Measurements from ENCODE around the gene NIPAL3.
"Not testable (repeated sequence)": the region's sequence is repeated elsewhere in the genome, so short reads cannot be mapped to it uniquely, and the experiment has no call there.

Gene NIPAL3

DNA sequence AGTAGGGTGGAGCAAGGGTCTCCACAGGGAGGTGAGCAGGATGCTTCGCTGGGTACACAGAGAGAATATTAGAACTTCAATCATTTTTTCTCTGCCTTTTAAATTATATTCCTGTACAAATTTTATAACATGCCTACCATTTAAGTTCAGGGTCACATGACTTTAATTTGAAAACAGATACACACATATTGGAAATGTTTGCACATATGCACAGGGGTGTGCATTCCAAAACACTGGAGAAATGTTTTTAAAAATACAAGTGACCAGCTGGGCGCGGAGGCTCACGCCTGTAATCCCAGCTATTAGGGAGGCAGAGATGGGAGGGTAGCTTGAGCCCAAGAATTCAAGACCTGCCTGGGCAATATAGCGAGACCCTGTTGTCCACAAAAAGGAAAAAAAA lies 39.7 kb downstream of the NIPAL3 start:
- no peak for DNase-seq (ENCODE audit: low read depth in 2 of 2, low spot score in 1 of 2)

DNA sequence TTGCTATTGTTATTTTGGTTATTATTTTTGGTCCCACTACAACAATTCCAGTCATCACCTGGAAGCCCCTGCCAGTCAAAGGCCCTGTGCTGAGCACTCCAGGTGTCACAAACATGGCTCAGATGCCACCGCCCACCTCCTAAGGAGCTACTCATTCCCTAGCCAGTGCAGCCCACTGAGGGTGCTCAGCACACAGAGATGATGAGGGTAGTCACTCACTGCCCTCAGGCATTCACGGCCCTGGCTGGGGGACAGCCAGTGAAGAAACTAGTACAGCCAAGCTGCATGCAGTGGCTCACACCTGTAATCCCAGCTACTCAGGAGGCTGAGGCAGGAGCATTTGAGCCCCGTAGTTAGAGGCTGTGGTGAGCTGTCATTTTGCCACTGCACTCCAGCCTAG lies 42.3 kb downstream of the NIPAL3 start:
- DNase-seq (ENCODE audit: low read depth in 2 of 2, low spot score in 1 of 2), result no peak

DNA sequence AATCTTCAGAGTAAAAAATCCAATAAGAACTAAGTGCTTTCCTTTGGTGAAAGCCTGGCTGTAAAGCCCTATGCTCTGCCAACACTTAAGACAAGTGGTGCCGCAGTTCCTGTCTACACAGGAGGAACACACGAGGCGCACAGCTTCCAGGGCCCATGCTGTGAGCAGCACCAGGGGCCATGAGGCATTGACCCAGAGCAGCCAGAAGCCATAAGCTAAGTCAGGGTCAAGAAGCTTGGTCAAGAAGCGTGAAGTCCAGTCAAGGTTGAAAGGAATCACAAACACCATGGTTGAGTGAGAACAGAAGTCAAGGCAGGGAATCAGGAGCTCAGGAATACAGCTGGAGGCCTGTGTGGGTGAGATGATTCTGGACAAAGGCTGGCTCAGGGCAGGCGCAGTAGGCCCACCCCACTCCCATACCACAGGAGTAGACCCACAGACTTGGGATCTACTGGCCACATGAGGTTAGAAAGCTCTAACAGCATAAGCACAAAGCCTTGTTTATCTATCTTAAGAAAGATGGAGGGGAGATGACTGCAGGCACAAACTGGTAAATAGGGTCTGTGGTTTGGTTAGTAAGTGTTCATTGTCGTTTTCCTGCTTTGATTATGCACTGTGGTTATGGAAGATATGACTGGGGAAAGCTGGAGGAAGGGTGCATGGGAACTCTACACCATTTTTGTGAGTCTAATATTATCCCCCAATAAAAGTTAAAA lies 44.1 kb downstream of the NIPAL3 start:
- DNase-seq (ENCODE audit: low read depth in 2 of 2, low spot score in 1 of 2), result no peak

DNA sequence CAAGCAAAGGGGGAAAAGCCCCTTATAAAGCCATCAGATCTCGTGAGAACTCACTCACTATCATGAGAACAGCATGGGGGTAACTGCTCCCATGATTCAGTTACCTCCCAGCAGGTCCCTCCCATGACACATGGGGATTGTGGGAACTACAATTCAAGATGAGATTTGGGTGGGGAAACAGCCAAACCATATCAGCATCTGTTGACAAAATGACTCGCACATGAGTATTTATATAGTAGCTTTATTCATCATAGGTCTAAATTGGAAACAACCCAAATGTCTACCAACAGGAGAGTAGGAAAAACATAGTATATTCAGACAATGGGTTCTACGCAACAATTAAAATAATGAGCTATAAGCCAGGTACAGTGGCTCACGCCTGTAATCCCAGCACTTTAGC lies 46.5 kb downstream of the NIPAL3 start:
- not testable (repeated sequence) for DNase-seq (ENCODE audit: low read depth in 2 of 2, low spot score in 1 of 2)

DNA sequence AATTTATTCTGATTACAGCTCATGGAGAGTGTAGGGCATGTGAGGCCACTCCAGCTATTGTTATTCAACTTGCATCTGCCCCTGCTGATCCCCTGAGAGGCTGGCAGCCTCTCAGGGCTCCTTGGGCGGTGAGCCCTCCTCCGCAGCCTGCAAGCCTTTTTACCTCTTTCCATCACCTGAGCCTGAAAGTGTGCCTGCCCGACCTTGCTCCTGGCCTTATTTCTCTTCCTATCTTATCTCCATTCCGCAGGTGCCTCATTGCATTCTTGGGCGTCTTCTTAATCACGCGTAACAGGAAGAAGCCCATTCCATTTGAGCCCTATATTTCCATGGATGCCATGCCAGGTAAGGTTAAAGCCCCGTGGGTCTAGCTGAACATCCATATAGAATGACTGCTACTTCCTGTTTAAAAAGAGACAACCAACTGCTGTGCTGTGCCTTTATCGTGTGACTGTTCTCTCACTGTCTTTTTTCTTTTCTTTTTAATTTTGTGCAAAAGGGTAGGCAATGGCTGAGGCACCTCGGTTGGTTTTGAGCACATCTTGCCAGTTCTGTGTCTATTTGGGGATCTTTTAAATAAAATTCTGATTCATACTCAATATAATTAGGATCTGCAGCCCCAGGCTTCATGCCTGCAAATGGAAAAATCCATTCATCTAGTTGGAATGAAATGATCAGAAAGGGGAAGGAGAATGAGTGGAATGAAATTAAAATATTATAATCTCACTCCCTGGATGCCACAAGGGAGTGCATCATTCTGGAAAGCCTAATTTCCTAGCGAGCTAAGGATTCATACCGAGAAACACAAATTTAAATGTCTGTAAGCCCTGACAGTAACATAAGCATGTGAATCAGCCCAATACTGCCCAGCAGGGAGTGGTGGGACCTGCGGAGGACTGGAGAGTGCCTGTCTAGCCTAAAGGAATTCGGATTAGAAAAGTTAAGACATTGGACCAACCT lies 48.5 kb downstream of the NIPAL3 start:
- DNase-seq (ENCODE audit: low read depth in 2 of 2, low spot score in 1 of 2), result no peak

DNA sequence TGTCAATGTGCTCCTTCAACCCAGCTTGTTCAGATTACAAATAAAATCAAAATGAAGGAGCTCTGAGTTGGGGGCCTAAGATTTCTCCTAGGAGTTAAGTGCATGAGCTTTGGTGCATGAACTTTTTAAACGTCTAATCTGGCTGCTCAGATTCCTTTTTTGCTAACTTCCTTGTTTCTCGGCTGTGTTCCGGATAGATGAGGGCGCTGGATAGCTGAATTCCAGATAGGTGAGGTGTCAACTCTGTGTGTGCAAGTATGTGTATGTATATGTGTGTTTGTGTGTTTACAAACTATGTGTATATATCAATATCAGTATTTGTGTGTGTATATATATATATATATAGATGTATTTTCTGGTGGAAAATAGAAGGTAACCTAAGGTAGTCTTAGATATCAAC lies 49.5 kb downstream of the NIPAL3 start:
- DNase-seq (ENCODE audit: low read depth in 2 of 2, low spot score in 1 of 2), result no peak

DNA sequence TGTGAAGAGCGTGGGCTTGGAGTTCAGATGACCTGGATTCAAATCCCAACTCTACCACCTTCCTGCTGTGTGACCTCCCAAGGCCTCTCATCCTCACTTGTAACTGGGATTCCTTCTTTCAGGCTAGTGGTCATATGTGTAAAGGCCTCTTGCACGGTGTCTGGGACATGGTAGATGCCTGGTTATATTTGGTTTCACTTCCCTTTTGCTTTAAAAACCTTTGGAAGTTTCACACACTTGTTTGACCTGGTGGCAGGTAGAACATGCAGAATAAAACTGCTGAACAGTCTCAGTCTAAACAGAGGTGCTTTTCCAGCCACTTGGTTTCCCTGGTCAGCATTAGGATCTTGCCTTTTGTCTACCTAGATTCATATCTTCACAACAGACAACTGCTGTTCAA lies 50.0 kb downstream of the NIPAL3 start:
- no peak for DNase-seq (ENCODE audit: low read depth in 2 of 2, low spot score in 1 of 2)

DNA sequence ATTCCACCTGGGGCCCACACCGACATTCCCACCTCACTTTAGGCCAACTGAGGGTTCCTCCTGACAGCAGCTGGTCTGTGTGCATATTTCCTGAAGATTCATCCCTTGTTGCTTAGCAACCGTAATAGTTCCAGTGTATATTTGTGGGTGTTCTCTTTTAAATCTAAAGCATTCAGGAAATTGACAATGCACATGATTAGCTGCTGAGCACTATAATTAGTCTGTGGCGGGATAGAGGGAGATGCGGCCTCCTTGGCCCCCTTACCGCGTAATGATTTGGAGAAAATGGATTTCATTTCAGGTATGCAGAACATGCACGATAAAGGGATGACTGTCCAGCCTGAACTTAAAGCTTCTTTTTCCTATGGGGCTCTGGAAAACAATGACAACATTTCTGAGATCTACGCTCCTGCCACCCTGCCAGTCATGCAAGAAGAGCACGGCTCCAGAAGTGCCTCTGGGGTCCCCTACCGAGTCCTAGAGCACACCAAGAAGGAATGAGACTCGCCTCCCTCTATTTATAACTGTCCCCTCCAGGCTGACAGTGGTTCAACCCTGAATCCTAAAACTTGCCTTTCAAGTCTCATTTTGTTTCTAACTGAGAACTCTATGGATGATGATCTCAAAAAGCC lies 53.2 kb downstream of the NIPAL3 start:
- no peak for DNase-seq (ENCODE audit: low read depth in 2 of 2, low spot score in 1 of 2)

DNA sequence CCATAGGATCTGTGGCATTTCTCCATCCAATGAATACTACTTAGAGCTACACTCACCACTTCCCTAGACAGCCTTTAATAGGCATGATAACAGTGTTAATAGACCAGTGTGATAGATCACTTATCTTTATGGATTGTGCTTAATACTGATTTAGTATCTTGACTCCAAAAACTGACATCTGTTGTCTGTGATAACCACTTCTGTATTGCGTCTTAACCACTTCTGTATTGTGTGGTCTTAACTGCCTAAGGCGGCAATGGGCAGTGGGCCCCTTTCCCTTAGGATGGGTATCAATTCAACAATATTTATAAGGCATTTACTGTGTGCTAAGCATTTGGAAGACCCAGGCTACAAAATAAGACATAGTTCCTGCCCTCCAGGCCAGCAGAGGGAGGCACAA lies 55.0 kb downstream of the NIPAL3 start:
- no peak for DNase-seq (ENCODE audit: low read depth in 2 of 2, low spot score in 1 of 2)

DNA sequence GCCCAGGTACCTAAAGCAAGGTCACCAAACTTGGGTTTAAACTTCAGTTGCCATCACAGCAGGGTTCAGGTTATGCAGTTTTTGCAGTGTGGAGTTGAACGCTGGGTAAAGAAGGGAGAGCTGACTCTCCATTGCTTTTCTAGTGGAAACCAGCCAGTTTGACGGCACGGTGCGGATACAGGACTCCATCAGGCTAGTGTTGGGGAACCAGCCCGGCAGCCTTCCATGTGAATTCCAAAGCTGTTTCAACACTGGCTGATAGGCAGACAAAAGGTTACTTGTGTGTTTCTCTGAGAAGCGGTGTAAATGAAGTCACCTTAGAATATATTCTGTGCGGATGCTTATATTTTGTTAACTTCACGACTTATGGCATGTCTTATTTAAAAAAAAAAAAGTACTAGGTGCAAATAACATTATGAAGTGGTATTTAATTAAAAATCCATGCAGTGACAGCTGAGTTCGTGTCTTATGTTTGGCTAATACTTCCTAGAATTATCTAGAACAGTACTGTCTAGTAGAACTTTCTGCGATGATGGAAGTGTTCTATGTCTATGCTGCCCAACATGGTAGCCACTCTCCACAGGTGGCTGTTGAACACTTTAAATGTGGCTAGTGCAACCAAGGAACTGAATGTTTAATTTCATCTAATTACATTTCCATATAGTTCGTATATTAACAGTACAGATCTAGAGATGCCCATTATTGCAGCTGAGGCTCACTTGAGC lies 57.1 kb downstream of the NIPAL3 start:
- no peak for DNase-seq (ENCODE audit: low read depth in 2 of 2, low spot score in 1 of 2)

DNA sequence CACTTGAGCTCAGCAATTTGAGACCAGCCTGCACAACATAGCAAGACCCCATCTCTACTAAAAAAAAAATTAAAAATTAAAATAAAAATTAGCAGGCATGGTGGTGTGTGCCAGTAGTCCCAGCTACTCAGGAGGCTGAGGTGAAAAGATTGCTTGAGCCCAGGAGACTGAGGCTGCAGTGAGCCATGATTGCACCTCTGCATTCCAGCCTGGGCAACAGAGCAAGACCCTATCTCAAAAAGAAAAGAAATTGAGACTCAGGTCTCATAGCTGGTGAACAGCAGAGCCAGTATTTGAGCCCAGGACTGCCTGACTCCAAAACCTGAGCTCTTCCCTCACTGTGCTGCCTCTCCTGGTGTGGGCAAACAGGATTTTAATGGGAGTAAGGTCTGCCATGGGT lies 58.6 kb downstream of the NIPAL3 start:
- no peak for DNase-seq (ENCODE audit: low read depth in 2 of 2, low spot score in 1 of 2)

DNA sequence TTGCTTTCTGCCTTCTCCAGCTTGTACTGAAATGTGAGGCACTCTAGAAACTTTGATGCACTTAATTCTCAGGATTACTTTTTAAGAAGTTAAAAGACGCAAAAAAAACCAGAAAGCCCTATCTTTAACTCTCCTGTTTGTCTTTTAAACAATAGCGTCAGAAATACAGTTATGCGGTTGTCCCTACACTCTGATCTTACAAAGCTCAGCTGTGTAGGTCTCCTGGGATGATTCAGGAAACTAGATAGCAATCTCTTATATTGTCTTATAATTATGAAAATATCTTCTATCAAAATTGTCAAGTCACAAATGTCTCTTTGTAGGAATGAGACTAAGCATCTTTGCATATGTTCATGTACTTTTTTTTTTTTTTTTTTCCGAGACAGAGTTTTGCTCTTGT lies 60.1 kb downstream of the NIPAL3 start:
- DNase-seq (ENCODE audit: low read depth in 2 of 2, low spot score in 1 of 2), result no peak

DNA sequence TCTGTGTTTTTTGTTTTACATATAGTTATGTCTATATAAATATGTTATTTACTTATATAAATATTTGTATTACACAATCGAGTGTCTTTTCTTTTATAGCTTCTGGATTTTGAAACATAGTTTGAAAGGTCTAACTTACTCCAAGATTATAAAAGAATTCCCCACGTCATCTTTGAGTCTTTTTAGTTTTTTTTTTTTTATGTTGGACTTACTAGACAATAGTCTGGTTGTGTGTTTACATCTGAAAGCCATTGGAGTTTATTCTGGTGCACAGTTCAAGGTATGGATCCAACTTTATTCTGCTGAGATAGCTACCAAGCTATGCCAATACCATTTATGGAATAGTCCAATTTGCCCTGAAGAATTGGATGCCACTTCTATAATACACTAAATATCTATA lies 61.0 kb downstream of the NIPAL3 start:
- no peak for DNase-seq (ENCODE audit: low read depth in 2 of 2, low spot score in 1 of 2)

DNA sequence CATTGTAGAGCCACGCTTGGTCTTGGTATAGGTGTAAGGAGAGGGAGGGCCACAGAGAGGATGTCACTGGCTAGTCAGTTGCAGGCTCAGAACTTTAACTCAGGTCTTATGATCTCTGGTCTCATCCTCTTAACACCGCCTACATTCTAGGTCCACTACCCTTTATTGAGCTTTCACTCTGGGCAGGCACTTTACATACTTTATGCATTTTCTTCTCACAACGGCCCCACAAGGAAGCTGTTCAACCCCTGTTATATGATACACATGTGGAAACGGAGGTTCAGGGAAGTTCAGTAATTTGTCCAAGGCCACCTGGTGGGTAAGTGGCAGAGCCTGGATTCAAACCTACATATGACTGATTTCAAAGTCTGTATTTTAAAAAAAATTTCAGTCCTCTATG lies 61.7 kb downstream of the NIPAL3 start:
- no peak for DNase-seq (ENCODE audit: low read depth in 2 of 2, low spot score in 1 of 2)

DNA sequence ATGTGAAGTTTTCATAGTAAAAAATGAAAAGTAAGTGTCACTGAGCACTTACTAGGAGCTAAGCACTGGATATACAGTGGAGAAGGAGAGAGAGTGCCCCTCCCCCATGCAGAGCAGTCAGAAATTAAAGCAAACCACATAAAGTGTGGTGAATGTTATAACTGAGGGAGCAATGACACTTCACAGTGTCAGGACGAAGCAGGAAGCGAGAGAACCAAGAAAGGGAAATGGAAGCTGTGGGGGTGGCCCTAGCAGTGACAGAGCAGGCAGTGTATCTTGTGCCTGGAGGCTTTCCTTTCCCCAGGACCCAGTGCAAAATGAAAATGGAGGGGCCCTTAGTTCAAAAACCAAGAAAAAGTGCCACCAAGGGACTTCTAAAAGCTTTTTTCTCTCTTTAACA lies 65.5 kb downstream of the NIPAL3 start:
- no peak for DNase-seq (ENCODE audit: low read depth in 2 of 2, low spot score in 1 of 2)

DNA sequence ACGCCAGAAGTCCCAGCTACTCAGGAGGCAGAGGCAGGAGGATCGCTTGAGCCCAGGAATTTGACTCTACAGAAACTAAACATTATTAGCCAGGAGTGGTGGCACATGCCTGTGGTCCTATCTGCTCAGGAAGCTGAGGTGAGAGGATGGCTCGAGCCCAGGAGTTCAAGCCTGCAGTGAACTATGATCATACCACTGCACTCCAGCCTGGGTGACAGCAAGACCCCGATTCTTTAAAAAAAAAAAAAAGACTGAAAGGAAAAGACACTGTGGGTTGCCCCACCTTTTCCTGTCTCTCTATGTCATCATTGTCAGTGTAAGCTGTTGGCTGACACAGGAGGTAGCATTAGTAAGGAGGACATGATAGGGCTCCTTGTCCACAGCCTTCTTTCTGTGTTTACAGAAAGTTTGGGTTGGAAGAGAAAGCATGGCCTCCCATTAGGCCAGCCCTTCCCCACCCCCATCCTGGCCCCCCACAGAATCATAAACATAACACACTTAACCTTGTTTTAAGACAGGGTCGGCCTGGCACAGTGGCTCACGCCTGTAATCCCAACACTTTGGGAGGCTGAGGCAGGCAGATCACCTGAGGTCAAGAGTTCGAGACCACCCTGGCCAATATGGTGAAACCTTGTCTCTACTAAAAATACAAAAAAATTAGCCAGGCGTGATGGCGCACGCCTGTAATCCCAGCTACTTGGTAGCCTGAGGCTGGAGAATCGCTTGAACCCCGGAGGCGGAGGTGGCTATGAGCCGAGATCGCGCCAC lies 66.4 kb downstream of the NIPAL3 start:
- DNase-seq (ENCODE audit: low read depth in 2 of 2, low spot score in 1 of 2), result no peak

DNA sequence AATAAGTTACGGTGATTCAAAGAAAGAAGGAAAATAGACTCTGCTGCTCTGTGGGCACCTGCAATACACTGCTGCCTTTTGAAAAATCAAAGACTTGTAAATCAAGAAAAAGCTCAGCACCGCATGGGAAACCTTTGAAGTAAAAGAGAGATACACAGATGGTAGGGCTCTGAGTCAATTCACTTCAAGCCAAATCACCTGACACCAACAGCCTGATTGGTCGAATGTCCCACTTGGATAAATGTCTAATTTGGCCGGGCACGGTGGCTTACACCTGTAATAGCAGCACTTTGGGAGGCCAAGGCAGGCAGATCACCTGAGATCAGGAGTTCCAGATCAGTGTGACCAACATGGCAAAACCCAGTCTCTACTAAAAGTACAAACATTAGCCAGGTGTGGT lies 67.8 kb downstream of the NIPAL3 start:
- DNase-seq (ENCODE audit: low read depth in 2 of 2, low spot score in 1 of 2), result no peak

DNA sequence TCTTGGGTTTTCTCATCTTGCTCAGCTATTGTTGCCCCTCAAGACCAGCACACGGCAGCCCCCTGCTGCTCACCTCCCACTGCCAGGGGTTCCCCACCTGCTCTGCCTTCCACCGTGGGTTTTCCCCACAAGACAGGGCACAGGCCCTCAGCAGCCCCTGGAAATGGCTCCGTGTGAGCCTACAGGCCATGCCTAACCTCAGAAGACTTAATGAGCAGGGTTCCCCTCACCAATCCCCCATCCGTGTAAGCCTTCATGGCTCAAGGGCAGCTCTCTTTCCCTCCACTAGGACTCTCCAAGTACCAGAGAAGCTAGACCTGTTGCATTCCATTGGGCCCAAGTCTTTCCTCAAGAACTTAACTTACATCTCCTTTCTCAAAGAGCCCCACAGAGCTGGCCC lies 68.6 kb downstream of the NIPAL3 start:
- DNase-seq (ENCODE audit: low read depth in 2 of 2, low spot score in 1 of 2), result no peak

DNA sequence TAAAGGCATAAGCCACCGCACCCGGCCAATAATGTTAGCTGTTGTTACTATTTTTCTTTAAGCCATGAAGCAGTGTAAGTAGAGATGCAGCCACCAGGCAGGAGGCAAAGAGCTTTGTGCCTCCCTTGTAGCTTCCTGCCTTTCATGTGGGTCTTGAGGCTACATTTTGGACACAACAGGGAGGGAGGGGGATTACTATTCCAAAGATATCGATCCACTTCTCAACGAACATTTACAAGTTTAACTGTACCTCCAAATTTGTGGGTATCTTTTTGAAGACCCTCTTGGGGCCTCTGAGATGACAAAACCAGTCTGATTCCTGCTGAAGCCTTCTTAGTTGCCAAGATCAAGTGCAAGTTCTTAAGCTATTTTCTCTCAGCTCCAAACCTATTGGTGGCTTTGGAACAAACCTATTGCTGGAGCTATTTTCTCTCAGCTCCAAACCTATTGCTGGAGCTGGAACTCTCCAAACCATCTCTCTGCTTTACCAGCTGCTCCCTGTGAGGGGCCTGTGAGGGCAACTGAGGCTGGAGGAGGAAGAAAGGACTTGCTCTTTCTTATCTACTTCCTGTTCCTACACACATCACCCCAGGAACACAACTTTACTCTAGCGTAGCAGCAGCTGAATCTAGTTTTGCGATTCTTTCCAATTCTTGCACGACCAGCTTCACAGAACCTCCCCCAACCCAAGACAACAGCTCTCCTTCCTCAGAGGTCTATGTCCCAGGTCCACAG lies 70.9 kb downstream of the NIPAL3 start:
- DNase-seq (ENCODE audit: low read depth in 2 of 2, low spot score in 1 of 2), result no peak

DNA sequence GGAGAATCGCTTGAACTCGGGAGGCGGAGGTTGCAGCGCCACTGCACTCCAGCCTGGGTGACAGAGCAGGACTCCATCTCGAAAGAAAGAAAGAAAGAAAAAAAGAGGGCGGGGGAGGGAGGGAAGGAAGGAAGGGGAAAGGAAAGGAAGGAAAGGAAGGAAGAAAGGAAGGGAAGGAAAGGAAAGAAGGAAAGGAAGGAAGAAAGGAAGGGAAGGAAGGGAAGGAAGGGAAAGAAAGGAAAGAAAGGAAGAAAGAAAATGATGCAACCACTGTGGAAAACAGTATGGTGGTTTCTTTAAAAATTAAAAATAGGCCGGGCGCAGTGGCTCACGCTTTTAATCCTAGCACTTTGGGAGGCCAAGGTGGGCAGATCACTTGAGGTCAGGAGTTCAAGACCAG lies 71.9 kb downstream of the NIPAL3 start:
- no peak for DNase-seq (ENCODE audit: low read depth in 2 of 2, low spot score in 1 of 2)

Measured in stimulated activated CD8-positive, alpha-beta memory T cell treated with anti-CD3 and anti-CD28 coated beads, Interleukin-4, amount 100 ng/mL, for 1 hour (primary cell).